GM23248 (cell line): ENCODE data around the gene SKAP2. TPM values are rescaled to one million over a fixed set of nuclear protein-coding genes. Genes with fewer than 3 reads are reported as not detected.
A peak's percentile ranks its signal among the peaks of the same experiment; 100 is the strongest.

ENCODE experiments used
- DNase-seq: peaks from one replicate; pipeline ENCODE4 v3.0.0-alpha.2; 2015
- H2AFZ ChIP-seq: fragments of 200-600 bp; sonication (generic); 2 replicates; pipeline ENCODE4 v1.6.1; 2016; ENCODE audit warnings: antibody characterized with exemption
- H3F3A ChIP-seq: fragments of 200-600 bp; sonication (generic); 2 replicates; pipeline ENCODE4 v1.6.1; 2016; ENCODE audit warnings: mild to moderate bottlenecking, antibody characterized with exemption, mixed run types; ENCODE audit not compliant: insufficient read depth
- H3K27ac ChIP-seq: fragments of 200-600 bp; sonication (generic); 2 replicates; pipeline ENCODE4 v1.5.1; 2016; ENCODE audit warnings: mild to moderate bottlenecking
- H3K27me3 ChIP-seq: fragments of 200-600 bp; sonication (generic); replicated peaks from 2 replicates; pipeline ENCODE4 v1.6.1; 2016; ENCODE audit warnings: mild to moderate bottlenecking; ENCODE audit not compliant: insufficient read depth
- H3K36me3 ChIP-seq: fragments of 200-600 bp; sonication (generic); 2 replicates; pipeline ENCODE4 v1.6.1; 2016; ENCODE audit warnings: low read depth, mild to moderate bottlenecking
- H3K4me1 ChIP-seq: fragments of 200-600 bp; sonication (generic); 2 replicates; pipeline ENCODE4 v1.6.1; 2016; ENCODE audit warnings: mild to moderate bottlenecking; ENCODE audit not compliant: insufficient read depth
- H3K4me2 ChIP-seq: fragments of 200-600 bp; sonication (generic); one replicate; pipeline ENCODE4 v1.6.1; 2016; ENCODE audit warnings: mild to moderate bottlenecking; ENCODE audit not compliant: unreplicated experiment
- H3K4me3 ChIP-seq: fragments of 200-600 bp; sonication (generic); 2 replicates; pipeline ENCODE4 v1.5.1; 2016; ENCODE audit warnings: mild to moderate bottlenecking
- H3K79me2 ChIP-seq: fragments of 200-600 bp; sonication (generic); 2 replicates; pipeline ENCODE4 v1.6.1; 2016; ENCODE audit warnings: mild to moderate bottlenecking; ENCODE audit not compliant: insufficient read depth
- H3K9ac ChIP-seq: fragments of 200-600 bp; sonication (generic); 2 replicates; pipeline ENCODE4 v1.6.1; 2016; ENCODE audit warnings: mild to moderate bottlenecking
- H3K9me2 ChIP-seq: fragments of 200-600 bp; sonication (generic); 2 replicates; pipeline ENCODE4 v1.6.1; 2016; ENCODE audit warnings: mixed run types, mild to moderate bottlenecking, moderate library complexity; ENCODE audit not compliant: insufficient read depth
- H3K9me3 ChIP-seq: fragments of 200-600 bp; sonication (generic); one replicate; pipeline ENCODE4 v1.6.1; 2017; ENCODE audit warnings: low read depth
- H4K20me1 ChIP-seq: fragments of 200-600 bp; sonication (generic); 2 replicates; pipeline ENCODE4 v1.6.0; 2016; ENCODE audit not compliant: insufficient read depth
- EZH2 ChIP-seq: fragments of 200-600 bp; sonication (generic); IDR thresholded peaks from 2 replicates; pipeline ENCODE4 v1.6.1; 2018; ENCODE audit warnings: antibody characterized with exemption, mild to moderate bottlenecking; ENCODE audit not compliant: insufficient read depth, poor library complexity, severe bottlenecking
- EZH2phosphoT487 ChIP-seq: fragments of 200-600 bp; sonication (generic); IDR thresholded peaks from 2 replicates; pipeline ENCODE4 v1.6.1; 2018; ENCODE audit warnings: antibody characterized with exemption, moderate library complexity, mild to moderate bottlenecking, low read depth; ENCODE audit not compliant: insufficient read depth
- WGBS, 2 experiments: methylation state at CpG; one replicate each; pipeline ENCODE4 v1.1.6; 2015 to 2017; ENCODE audit warnings: low lambda C conversion rate in 2 of 2, low coverage in 1 of 2; ENCODE audit errors: missing lambda C conversion rate in 2 of 2; 5-methylcytosine and 5-hydroxymethylcytosine counted together
- in situ Hi-C: fragments of 300-500 bp; cut with MboI; formaldehyde crosslinking; loops from 2 replicates; pipeline ENCODE4 v1.15.0; 2020
- polyA plus RNA-seq: library from polyadenylated mRNA; unstranded; fragments of >200 nt; fragmentation: Nextera tagmentation; extraction: Ambion mirVana; gene quantifications from 2 replicates; pipeline ENCODE4 v1.2.1, GENCODE V29; 2016
- total RNA-seq: library from RNA; depleted of rRNA; stranded (reverse); fragments of >200 nt; shearing (Covaris generic); gene quantifications from 2 replicates; pipeline ENCODE4 v1.2.3, GENCODE V29; 2014

Gene SKAP2
- total and polyA plus RNA-seq, 2 experiments from 2014 or later, result 18.7 to 28.9 TPM

GRCh38 chr7:26813432-26813831 is 51.0 kb downstream of the SKAP2 start:
- in situ Hi-C loops, result no loop called here
- Histone ChIP-seq H3K36me3 (no peaks in the 10 kb centered on the region), H3F3A (no peaks in the 10 kb centered on the region), H3K27me3 (no peaks in the 10 kb centered on the region), H3K9ac (no peak overlapping the region), H3K4me2 (no peak overlapping the region), H4K20me1 (no peaks in the 10 kb centered on the region), H3K4me1 (no peaks in the 10 kb centered on the region), H3K9me2 (no peaks in the 10 kb centered on the region), H3K79me2 (no peaks in the 10 kb centered on the region), H3K4me3 (no peak overlapping the region), H3K27ac (no peak overlapping the region), H3K9me3 (no peaks in the 10 kb centered on the region), H2AFZ (no peak overlapping the region)
- DNase-seq, result peak; percentile 6
- WGBS, 2 experiments, result 80 to 81% methylated on average over 2 of the region's 2 CpGs
- TF ChIP-seq EZH2phosphoT487, result no peak
- no peak for TF ChIP-seq EZH2

- no peak for DNase-seq
- 88 to 97% methylated on average over 2 of the region's 2 CpGs for WGBS, 2 experiments
- no peaks in the 10 kb centered on the region for H3K36me3 ChIP-seq
- H3K79me2 ChIP-seq, result no peaks in the 10 kb centered on the region
- no peaks in the 10 kb centered on the region for H3K27me3 ChIP-seq
- no peak overlapping the region for H3K4me3 ChIP-seq
- in situ Hi-C loops, result no loop called here
- no peaks in the 10 kb centered on the region for H3K9me2 ChIP-seq
- no peak overlapping the region for H2AFZ ChIP-seq
- no peak for TF ChIP-seq EZH2phosphoT487
- no peak overlapping the region for H3K27ac ChIP-seq
- H3K4me2 ChIP-seq, result no peak overlapping the region
- no peaks in the 10 kb centered on the region for H4K20me1 ChIP-seq
- no peak overlapping the region for H3K9ac ChIP-seq
- H3K4me1 ChIP-seq, result no peaks in the 10 kb centered on the region
- H3K9me3 ChIP-seq, result no peaks in the 10 kb centered on the region
- H3F3A ChIP-seq, result no peaks in the 10 kb centered on the region
Observed at GRCh38 chr7:26794541-26794940, 69.8 kb downstream of the SKAP2 start.

DNA sequence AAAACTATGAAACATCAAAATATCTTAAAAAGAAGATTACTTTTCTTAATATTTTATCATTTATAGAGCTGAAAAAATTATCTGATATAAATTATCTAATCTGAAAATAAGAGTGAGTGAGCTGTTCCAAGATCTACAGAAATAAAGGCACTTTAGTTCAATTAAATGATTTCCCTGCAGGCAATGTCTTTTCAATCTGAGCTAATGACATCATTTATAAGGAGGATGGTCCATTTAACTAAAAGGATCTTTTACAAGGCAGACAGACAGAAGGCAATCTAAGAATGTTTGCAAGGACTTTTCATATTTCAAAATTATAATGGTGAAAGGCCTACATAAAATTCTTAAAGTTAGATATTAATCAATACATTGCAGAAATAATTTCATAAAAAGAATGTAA is 71.8 kb downstream of the SKAP2 start:
- TF ChIP-seq EZH2 (no peak), EZH2phosphoT487 (no peak)

GRCh38 chr7:26792006-26792405 is 72.4 kb downstream of the SKAP2 start:
- Histone ChIP-seq H3K4me3 (no peak overlapping the region), H3K9me3 (no peaks in the 10 kb centered on the region), H2AFZ (no peak overlapping the region), H3K27me3 (no peaks in the 10 kb centered on the region), H3K36me3 (no peaks in the 10 kb centered on the region), H3K4me1 (no peaks in the 10 kb centered on the region), H3K79me2 (no peaks in the 10 kb centered on the region), H3F3A (no peaks in the 10 kb centered on the region), H4K20me1 (no peaks in the 10 kb centered on the region), H3K9me2 (no peaks in the 10 kb centered on the region), H3K4me2 (no peak overlapping the region), H3K9ac (no peak overlapping the region), H3K27ac (no peak overlapping the region)
- in situ Hi-C loops, result no loop called here
- no peak for TF ChIP-seq EZH2
- no peak for TF ChIP-seq EZH2phosphoT487
- DNase-seq, result no peak

More for the DNA sequence above, 71.8 kb downstream of the SKAP2 start:
- no peaks in the 10 kb centered on the region for H3F3A ChIP-seq
- H3K4me3 ChIP-seq, result no peak overlapping the region
- H3K27ac ChIP-seq, result no peak overlapping the region
- no peaks in the 10 kb centered on the region for H3K4me1 ChIP-seq
- no peak overlapping the region for H3K9ac ChIP-seq
- no peaks in the 10 kb centered on the region for H3K79me2 ChIP-seq
- no peaks in the 10 kb centered on the region for H3K36me3 ChIP-seq
- no peaks in the 10 kb centered on the region for H3K27me3 ChIP-seq
- no peaks in the 10 kb centered on the region for H3K9me3 ChIP-seq
- no peaks in the 10 kb centered on the region for H4K20me1 ChIP-seq
- H2AFZ ChIP-seq, result no peak overlapping the region
- H3K9me2 ChIP-seq, result no peaks in the 10 kb centered on the region
- in situ Hi-C loops, result no loop called here
- no peak overlapping the region for H3K4me2 ChIP-seq
- DNase-seq, result no peak

DNA sequence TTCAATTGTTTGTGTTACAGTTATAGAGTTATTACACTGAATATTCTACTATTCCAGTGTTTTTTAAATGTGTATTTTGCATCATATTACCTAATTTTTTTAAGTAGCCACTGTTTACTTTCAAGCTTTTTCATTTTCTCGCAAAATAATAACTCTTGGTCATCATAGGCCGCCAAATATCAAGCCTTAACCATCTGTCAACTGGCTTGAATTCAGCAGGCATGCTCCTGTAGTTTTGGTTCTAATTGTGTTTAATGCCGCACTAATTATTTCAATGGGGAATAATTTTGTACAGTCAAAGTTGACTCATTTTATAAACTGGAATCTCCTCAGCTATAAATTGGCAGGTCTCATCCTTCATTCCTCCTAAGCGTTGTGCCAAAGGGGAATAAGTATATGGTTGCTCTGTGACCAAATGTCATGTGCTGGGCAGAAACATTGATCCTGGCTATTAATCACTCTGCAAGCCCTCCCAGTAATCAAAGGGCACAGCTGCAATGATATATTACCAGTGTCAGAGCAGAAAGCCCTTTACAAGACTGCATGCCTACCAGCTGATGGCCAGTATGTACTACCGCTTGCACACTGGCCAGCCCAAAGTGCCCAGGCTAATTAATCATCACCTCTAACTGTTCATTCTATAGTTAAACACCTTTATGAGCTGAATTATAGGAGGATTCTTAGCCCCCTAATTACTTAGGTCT is 74.8 kb downstream of the SKAP2 start:
- no peaks in the 10 kb centered on the region for H4K20me1 ChIP-seq
- H2AFZ ChIP-seq, result no peak overlapping the region
- no peak overlapping the region for H3K9ac ChIP-seq
- in situ Hi-C loops, result no loop called here
- TF ChIP-seq EZH2 (no peak), EZH2phosphoT487 (no peak)
- no peak overlapping the region for H3K4me2 ChIP-seq
- no peak for DNase-seq
- H3K36me3 ChIP-seq, result no peaks in the 10 kb centered on the region
- H3F3A ChIP-seq, result no peaks in the 10 kb centered on the region
- no peaks in the 10 kb centered on the region for H3K79me2 ChIP-seq
- no peaks in the 10 kb centered on the region for H3K4me1 ChIP-seq
- H3K9me2 ChIP-seq, result no peaks in the 10 kb centered on the region
- no peaks in the 10 kb centered on the region for H3K27me3 ChIP-seq
- H3K9me3 ChIP-seq, result no peaks in the 10 kb centered on the region
- no peak overlapping the region for H3K4me3 ChIP-seq
- no peak overlapping the region for H3K27ac ChIP-seq
- 43 to 45% methylated on average over 5 of the region's 5 CpGs for WGBS, 2 experiments
